Nephron (organoid): ENCODE results near the gene LAMB2.

ENCODE experiments used
- H3K27ac Mint-ChIP-seq, 3 experiments: 2 replicates each; pipeline ENCODE4 v1.8.0; 2020; ENCODE audit warnings: mixed read lengths in 3 of 3, mild to moderate bottlenecking in 2 of 3, moderate library complexity in 1 of 3
- H3K27me3 Mint-ChIP-seq: 2 replicates; pipeline ENCODE4 v1.8.0; 2021; ENCODE audit warnings: low read depth, mild to moderate bottlenecking, moderate library complexity, mixed read lengths
- H3K36me3 Mint-ChIP-seq: 2 replicates; pipeline ENCODE4 v1.8.0; 2020; ENCODE audit warnings: low read depth, mixed read lengths
- H3K4me1 Mint-ChIP-seq: 2 replicates; pipeline ENCODE4 v1.8.0; 2020; ENCODE audit warnings: mixed read lengths
- H3K4me3 Mint-ChIP-seq, 3 experiments: 2 replicates each; pipeline ENCODE4 v1.8.0; 2020; ENCODE audit warnings: mild to moderate bottlenecking in 3 of 3, mixed read lengths in 3 of 3, moderate library complexity in 2 of 3
- H3K9me3 Mint-ChIP-seq: 2 replicates; pipeline ENCODE4 v1.8.0; 2020; ENCODE audit warnings: mixed read lengths
- TF ChIP-seq, protein P1 (sequence below), 3 experiments: fragments of 200-600 bp; sonication (generic); IDR thresholded peaks; one replicate each; pipeline ENCODE4 v1.5.0; 2021; ENCODE audit warnings: antibody characterized with exemption in 3 of 3; ENCODE audit not compliant: unreplicated experiment in 3 of 3

Gene LAMB2

DNA sequence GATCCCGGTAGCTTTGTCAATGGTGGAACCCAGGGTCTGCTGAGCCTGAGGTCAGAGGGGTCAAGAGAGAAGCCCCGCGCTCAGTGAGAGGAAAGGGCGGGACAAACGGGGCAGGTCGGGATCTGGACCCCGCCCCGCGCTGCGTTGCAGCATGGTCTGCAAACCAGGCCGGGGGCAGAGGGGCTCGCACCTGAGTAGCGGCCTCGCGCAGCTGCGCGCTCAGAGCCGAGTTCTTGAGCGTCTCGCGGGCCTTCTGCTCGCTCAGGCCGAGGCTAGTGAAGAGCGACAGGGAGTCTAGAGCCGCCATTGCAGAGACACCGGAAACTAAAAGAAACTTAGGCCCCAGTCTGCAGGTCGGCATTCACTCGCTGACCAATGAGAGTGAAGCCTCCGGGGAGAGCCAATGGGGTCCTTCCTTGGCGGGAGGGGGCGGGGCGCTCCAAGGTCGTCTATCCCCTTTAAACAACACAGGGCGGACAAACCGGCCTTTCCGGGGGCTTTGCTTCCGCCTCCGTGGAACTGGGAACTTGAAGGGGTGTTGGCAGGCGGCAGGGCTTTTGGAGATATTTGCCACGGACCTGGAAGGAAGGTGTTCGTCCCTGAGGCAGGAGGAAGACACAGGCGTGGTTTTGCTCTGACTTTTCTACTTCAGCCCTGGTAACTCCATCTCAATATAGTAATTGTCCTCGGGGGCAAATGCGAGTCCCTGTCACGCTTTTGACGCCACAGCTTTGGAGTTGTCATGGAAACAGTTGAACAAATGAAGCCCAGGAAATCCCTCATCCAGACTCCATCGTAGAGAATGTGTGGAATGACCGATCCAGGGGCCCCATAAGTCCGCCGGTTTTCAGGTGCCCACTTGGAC, 28.2 kb downstream of the LAMB2 start, which contains the start of gene QARS1:
Gene QARS1, minus strand, starts transcription at position 331 of the 865 bp plus-strand sequence. Its CDS starts 24 bp downstream, at position 307.
- Mint-ChIP-seq H3K36me3 (peaks cover 40% of the 10 kb centered on the region), H3K27me3 (no peaks in the 10 kb centered on the region), H3K9me3 (no peaks in the 10 kb centered on the region), H3K27ac (peak within 1 kb of the TSS; percentile 93 to 96 (median 94)), H3K4me1 (peaks cover 15% of the 10 kb centered on the region), H3K4me3 (peak within 1 kb of the TSS; percentile 94 to 99 (median 95))
- TF ChIP-seq, protein P1, sequence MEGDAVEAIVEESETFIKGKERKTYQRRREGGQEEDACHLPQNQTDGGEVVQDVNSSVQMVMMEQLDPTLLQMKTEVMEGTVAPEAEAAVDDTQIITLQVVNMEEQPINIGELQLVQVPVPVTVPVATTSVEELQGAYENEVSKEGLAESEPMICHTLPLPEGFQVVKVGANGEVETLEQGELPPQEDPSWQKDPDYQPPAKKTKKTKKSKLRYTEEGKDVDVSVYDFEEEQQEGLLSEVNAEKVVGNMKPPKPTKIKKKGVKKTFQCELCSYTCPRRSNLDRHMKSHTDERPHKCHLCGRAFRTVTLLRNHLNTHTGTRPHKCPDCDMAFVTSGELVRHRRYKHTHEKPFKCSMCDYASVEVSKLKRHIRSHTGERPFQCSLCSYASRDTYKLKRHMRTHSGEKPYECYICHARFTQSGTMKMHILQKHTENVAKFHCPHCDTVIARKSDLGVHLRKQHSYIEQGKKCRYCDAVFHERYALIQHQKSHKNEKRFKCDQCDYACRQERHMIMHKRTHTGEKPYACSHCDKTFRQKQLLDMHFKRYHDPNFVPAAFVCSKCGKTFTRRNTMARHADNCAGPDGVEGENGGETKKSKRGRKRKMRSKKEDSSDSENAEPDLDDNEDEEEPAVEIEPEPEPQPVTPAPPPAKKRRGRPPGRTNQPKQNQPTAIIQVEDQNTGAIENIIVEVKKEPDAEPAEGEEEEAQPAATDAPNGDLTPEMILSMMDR (IDR thresholded peaks at IDR 0.05; ENCODE audit: unreplicated experiment in 3 of 3) = no peak

DNA sequence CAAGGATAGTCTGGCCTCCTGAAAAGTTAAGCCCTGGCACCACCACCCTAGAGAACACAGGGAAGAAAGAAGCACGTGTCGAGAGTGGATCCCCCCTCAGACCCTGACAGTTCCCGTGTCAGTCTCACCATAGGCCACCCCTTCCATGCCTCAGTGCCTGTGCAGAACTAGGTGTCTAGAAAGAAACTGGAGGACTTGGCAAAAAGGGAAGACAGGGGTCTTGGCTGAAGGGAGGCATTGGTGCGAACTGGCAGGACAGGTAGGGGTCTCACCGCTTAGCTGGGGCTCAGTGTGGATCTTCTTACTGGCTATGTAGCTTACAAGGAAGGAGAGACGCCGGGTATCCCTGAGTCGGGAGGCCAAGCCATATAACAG, 28.8 kb downstream of the LAMB2 start:
- Mint-ChIP-seq H3K27me3 (no peaks in the 10 kb centered on the region), H3K9me3 (no peaks in the 10 kb centered on the region), H3K4me3 (peak overlapping the region; percentile 94 to 99 (median 95)), H3K4me1 (peaks cover 15% of the 10 kb centered on the region), H3K36me3 (peaks cover 41% of the 10 kb centered on the region), H3K27ac (peak overlapping the region; percentile 93 to 96 (median 94))
- TF ChIP-seq, protein P1 (IDR thresholded peaks at IDR 0.05; ENCODE audit: unreplicated experiment in 3 of 3) = no peak

DNA sequence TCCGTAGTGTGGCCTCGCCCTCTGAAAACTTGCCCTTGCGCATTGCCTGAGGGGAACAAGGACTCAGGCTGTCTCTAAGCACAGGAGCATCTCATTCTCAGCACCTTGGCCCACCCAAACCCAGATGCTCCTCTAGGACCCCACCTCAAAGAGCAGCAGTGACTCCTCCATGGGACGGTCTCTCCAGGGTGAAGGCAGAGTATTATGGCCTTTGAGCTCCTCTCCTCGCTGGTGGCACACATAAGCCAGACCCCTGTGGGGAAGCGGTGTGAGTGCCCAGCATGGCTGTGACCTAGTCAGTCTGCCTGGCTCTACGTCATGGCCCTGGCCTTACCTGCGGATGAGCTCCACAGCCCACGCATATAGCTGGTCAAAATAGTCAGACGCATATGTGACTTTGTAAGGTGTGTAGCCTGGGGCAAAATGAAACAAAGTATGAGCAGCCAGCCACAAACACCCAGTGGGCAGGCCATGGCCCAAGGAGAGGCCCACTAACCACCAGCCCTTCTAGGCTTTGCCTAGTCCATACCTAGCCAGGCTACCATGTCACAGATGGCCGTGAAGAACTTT, 32.7 kb downstream of the LAMB2 start:
- Mint-ChIP-seq H3K4me1 (peaks cover 11% of the 10 kb centered on the region), H3K36me3 (peaks cover 51% of the 10 kb centered on the region), H3K27ac (peak overlapping the region in 1 of 3 experiments; percentile 52), H3K27me3 (no peaks in the 10 kb centered on the region), H3K9me3 (no peaks in the 10 kb centered on the region), H3K4me3 (no peak overlapping the region)
- TF ChIP-seq, protein P1 (IDR thresholded peaks at IDR 0.05; ENCODE audit: unreplicated experiment in 3 of 3) = no peak

DNA sequence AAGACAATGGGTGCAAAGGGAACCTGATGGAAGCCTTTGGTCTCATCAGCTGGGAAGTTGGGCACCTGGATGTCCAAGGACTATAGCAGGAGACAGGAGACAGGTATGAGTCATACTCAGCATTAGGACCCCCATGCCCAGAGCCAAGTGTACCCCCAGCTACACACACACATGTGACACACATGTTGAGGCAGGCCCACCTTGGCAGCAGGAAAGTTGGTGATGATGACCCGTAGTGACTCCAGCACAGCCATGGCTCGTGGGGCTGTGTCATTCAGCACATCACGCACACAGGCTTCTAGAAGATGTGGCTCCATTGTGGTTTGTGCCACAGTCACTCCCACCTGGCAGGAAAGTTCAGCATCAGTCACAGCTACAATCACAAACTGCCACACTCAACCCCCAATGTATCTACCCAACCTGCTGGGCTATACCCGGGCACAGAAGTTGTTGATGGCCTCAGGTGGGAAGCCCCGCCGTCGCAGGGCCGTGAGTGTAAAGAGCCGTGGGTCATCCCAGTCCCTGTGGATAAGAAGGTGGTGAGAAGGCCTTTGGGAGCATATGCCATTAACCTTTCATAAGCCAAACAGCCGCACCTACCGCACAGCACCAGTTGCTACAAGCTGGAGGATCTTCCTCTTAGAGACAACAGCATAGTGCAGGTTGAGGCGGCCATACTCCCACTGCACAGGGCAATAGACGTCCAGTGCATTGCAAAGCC, 33.8 kb downstream of the LAMB2 start:
- Mint-ChIP-seq H3K9me3 (no peaks in the 10 kb centered on the region), H3K27ac (peak overlapping the region in 1 of 3 experiments; percentile 31), H3K27me3 (no peaks in the 10 kb centered on the region), H3K36me3 (peaks cover 51% of the 10 kb centered on the region), H3K4me3 (no peak overlapping the region), H3K4me1 (peaks cover 5% of the 10 kb centered on the region)
- TF ChIP-seq, protein P1 (IDR thresholded peaks at IDR 0.05; ENCODE audit: unreplicated experiment in 3 of 3) = no peak

DNA sequence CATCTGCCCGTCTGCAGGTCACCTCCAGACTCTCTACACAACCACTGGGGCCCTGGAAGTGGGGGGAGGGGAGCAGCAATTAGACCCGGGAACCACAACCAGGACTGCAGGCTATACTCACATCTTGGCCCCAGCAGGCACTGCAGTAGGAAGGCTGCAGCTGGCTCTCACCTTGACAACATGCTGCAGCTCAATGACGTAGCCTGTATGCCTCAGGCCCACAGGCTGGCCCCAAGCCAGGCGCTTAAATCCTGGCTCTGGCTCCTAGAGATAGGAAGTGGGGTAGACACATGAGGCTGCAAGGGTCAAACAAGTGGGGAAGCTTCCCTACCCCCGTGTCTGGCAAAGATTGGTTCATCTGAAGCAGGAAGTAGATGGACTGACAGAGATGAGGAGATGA, 34.4 kb downstream of the LAMB2 start:
- no peaks in the 10 kb centered on the region for H3K27me3 Mint-ChIP-seq
- H3K36me3 Mint-ChIP-seq = peaks cover 51% of the 10 kb centered on the region
- TF ChIP-seq, protein P1 (IDR thresholded peaks at IDR 0.05; ENCODE audit: unreplicated experiment in 3 of 3) = no peak
- peaks cover under 1% of the 10 kb centered on the region for H3K4me1 Mint-ChIP-seq
- H3K9me3 Mint-ChIP-seq = no peaks in the 10 kb centered on the region
- H3K4me3 Mint-ChIP-seq = no peak overlapping the region
- peak overlapping the region in 1 of 3 experiments; percentile 31 for H3K27ac Mint-ChIP-seq
